Endothelial cell of umbilical vein (primary cell): ENCODE data around the gene AGAP2. TPM values are rescaled to one million over a fixed set of nuclear protein-coding genes. Genes with fewer than 3 reads are reported as not detected.

Source experiments
- BruUV-seq: library from RNA; stranded (reverse); fragments of 400-500 nt; replicated peaks from 2 replicates; lab custom pipeline; 2021; lab: Mats Ljungman, UMichigan
- CTCF ChIA-PET: fragments of 300-600, 350-600 bp; sonication (Branson Sonifier 250); formaldehyde crosslinking; loops from one replicate; lab custom pipeline; 2021; ENCODE audit warnings: antibody characterized with exemption, inconsistent platforms; lab: Charles Lee
- POLR2A ChIA-PET: fragments of 300-600, 350-600 bp; sonication (Branson Sonifier 250); formaldehyde crosslinking; loops from one replicate; lab custom pipeline; 2021; ENCODE audit warnings: antibody characterized with exemption, inconsistent platforms; lab: Charles Lee
- DNase-seq: peaks from one replicate; pipeline ENCODE4 v3.0.0-alpha.2; 2011; ENCODE audit warnings: low read depth, low spot score
- FAIRE-seq: peaks from 2 replicates; lab custom pipeline; 2011; peaks lifted over from hg19 to GRCh38; lab: Jason Lieb, UNC
- H2AFZ ChIP-seq: 2 replicates; pipeline ENCODE4 v1.6.0; 2012; ENCODE audit warnings: low read depth, low read length, control low read depth, inconsistent platforms
- H3K27ac ChIP-seq: 2 replicates; pipeline ENCODE4 v1.5.1; 2011; ENCODE audit warnings: low read depth, mild to moderate bottlenecking, control low read depth, low read length, moderate library complexity; ENCODE audit not compliant: insufficient read depth
- H3K27me3 ChIP-seq, 2 experiments: 2 replicates each; pipeline versions ENCODE4 v1.6.0 to v1.6.1; 2011; ENCODE audit warnings: low read length in 2 of 2, mixed read lengths in 1 of 2; ENCODE audit not compliant: control insufficient read depth in 2 of 2, insufficient read depth in 2 of 2
- H3K36me3 ChIP-seq, 2 experiments: 2 replicates in 1 of 2; 3 replicates in 1 of 2; pipeline ENCODE4 v1.5.1; 2011; ENCODE audit warnings: low read length in 2 of 2, mild to moderate bottlenecking in 1 of 2, moderate library complexity in 1 of 2; ENCODE audit not compliant: control insufficient read depth in 2 of 2, insufficient read depth in 2 of 2; ENCODE audit errors: extremely low read depth in 1 of 2
- H3K4me1 ChIP-seq: 3 replicates; pipeline ENCODE4 v1.5.1; 2011; ENCODE audit warnings: mild to moderate bottlenecking, low read length; ENCODE audit not compliant: control insufficient read depth, insufficient read depth; ENCODE audit errors: extremely low read depth
- H3K4me2 ChIP-seq: 2 replicates; pipeline ENCODE4 v1.6.1; 2011; ENCODE audit warnings: low read length, control low read depth, mixed read lengths; ENCODE audit not compliant: insufficient read depth
- H3K4me3 ChIP-seq, 3 experiments: fragments of 200-600 bp in 1 of 3; sonication (generic), shearing (Covaris generic) in 1 of 3; replicated peaks in 1 of 3; 2 replicates each; pipeline ENCODE4 v1.5.1; 2011 to 2016; ENCODE audit warnings: control low read depth in 3 of 3, low read length in 3 of 3, mild to moderate bottlenecking in 2 of 3, inconsistent platforms in 1 of 3, low read depth in 1 of 3, moderate library complexity in 1 of 3; ENCODE audit not compliant: insufficient read depth in 1 of 3
- H3K79me2 ChIP-seq: 2 replicates; pipeline ENCODE4 v1.6.0; 2012; ENCODE audit warnings: low read length, inconsistent platforms; ENCODE audit not compliant: control insufficient read depth, insufficient read depth
- H3K9ac ChIP-seq: replicated peaks from 2 replicates; pipeline ENCODE3; 2011; ENCODE audit warnings: low read length, control low read depth; ENCODE audit not compliant: insufficient read depth; ENCODE audit errors: extremely low read depth
- H3K9me1 ChIP-seq: replicated peaks from 3 replicates; pipeline ENCODE4 v1.6.0; 2011; ENCODE audit warnings: mild to moderate bottlenecking, low read length; ENCODE audit not compliant: control insufficient read depth, insufficient read depth; ENCODE audit errors: extremely low read depth
- H3K9me3 ChIP-seq: replicated peaks from 2 replicates; pipeline ENCODE4 v1.5.1; 2012; ENCODE audit warnings: low read length, inconsistent platforms; ENCODE audit not compliant: control insufficient read depth, insufficient read depth
- H4K20me1 ChIP-seq: replicated peaks from 2 replicates; pipeline ENCODE3; 2011; ENCODE audit warnings: mild to moderate bottlenecking, low read length; ENCODE audit not compliant: control insufficient read depth, insufficient read depth; ENCODE audit errors: extremely low read depth
- CTCF ChIP-seq, 2 donors: IDR thresholded peaks; 1 replicate in 1 of 2; 2 replicates in 1 of 2; pipeline ENCODE4 v1.5.1; 2011; ENCODE audit warnings: low read length in 2 of 2, mild to moderate bottlenecking in 2 of 2, moderate library complexity in 2 of 2, control low read depth in 1 of 2, inconsistent platforms in 1 of 2, low read depth in 1 of 2; ENCODE audit not compliant: insufficient read depth in 1 of 2; ENCODE audit errors: extremely low read depth in 1 of 2
- EZH2 ChIP-seq: IDR thresholded peaks from 2 replicates; pipeline ENCODE4 v1.6.1; 2012; ENCODE audit warnings: borderline replicate concordance, low read depth, mild to moderate bottlenecking, moderate library complexity, low read length, inconsistent platforms; ENCODE audit not compliant: severe bottlenecking
- FOS ChIP-seq: IDR thresholded peaks from 2 replicates; pipeline ENCODE4 v1.6.1; 2011; ENCODE audit warnings: mild to moderate bottlenecking, low read length, moderate library complexity, borderline replicate concordance; ENCODE audit not compliant: insufficient read depth
- GATA2 ChIP-seq: IDR thresholded peaks from 2 replicates; pipeline ENCODE4 v1.7.0; 2011; ENCODE audit warnings: low read depth, mild to moderate bottlenecking, moderate library complexity, mixed read lengths, low read length; ENCODE audit not compliant: insufficient read length, insufficient read depth
- MYC ChIP-seq: IDR thresholded peaks from one replicate; pipeline ENCODE4 v1.6.1; 2011; ENCODE audit warnings: mild to moderate bottlenecking, low read depth, low read length
- POLR2A ChIP-seq: IDR thresholded peaks from 2 replicates; pipeline ENCODE4 v1.6.1; 2012; ENCODE audit warnings: low read depth, mild to moderate bottlenecking, control low read depth, low read length
- POLR2AphosphoS5 ChIP-seq: IDR thresholded peaks from 2 replicates; pipeline ENCODE4 v1.6.1; 2012; ENCODE audit warnings: low read depth, mild to moderate bottlenecking, control low read depth, low read length, moderate library complexity; ENCODE audit not compliant: insufficient read depth
- dilution Hi-C: fragments of 300-500 bp; cut with MboI; formaldehyde crosslinking; loops from one replicate; pipeline ENCODE4 v1.15.0; 2019; ENCODE audit warnings: low sequenced_read_pairs; ENCODE audit not compliant: extremely low pct_ligation_motif_present
- intact Hi-C: fragments of 100-400 bp; cut with micrococcal nuclease; formaldehyde crosslinking; loops from one replicate; pipeline ENCODE4 v1.10.0; 2022
- polyA plus RNA-seq, 4 experiments: library from polyadenylated mRNA; depleted of rRNA in 3 of 4; stranded (reverse) in 3 of 4; unstranded in 1 of 4; fragments of >200 nt; gene quantifications; 2 replicates each; pipeline versions ENCODE4 v1.2.1 to v1.2.3, GENCODE V29; 2011 to 2012; ENCODE audit warnings: missing spikeins in 1 of 4
- total RNA-seq: library from RNA; stranded (reverse); gene quantifications from 2 replicates; pipeline ENCODE4 v1.2.3, GENCODE V29; 2021

Gene AGAP2
- total and polyA plus RNA-seq, 2 donors (not counting 3 experiments of a cell fraction or from before 2014, with no cell fraction given) = 0.04 to 0.24 TPM

- DNase-seq (no peak), FAIRE-seq (no peak)
- Histone ChIP-seq H3K36me3 (peaks cover 0 to 2% of the 10 kb centered on the region in 2 experiments), H3K9ac (no peak overlapping the region), H3K27me3 (peaks cover 33 to 35% of the 10 kb centered on the region in 2 experiments), H4K20me1 (no peaks in the 10 kb centered on the region), H3K4me2 (no peak overlapping the region), H3K9me3 (no peaks in the 10 kb centered on the region), H3K4me3 (no peak overlapping the region), H2AFZ (no peak overlapping the region), H3K9me1 (no peaks in the 10 kb centered on the region), H3K4me1 (peaks cover 26% of the 10 kb centered on the region), H3K79me2 (peaks cover 2% of the 10 kb centered on the region), H3K27ac (no peak overlapping the region)
- dilution Hi-C loops = no loop called here
- no TSS peak for BruUV-seq
- CTCF ChIA-PET = interaction anchor here (0.9 to 4.6 kb wide), 3 partner anchors 8 to 15 kb away, joined by 3 to 48 read pairs (median 4); partner anchors contain the start of genes MARCHF9 and TSFM
- no peak for TF ChIP-seq POLR2AphosphoS5
- TF ChIP-seq CTCF (IDR thresholded peaks at IDR 0.05; ENCODE audit: extremely low read depth in 1 of 2, insufficient read depth in 1 of 2, low read depth in 1 of 2, low read length in 2 of 2) = no peak
- no peak for TF ChIP-seq EZH2
- TF ChIP-seq POLR2A = no peak
- no peak for TF ChIP-seq FOS
- TF ChIP-seq MYC = no peak
- no peak for TF ChIP-seq GATA2
- intact Hi-C loops = no loop called here
- POLR2A ChIA-PET = no interaction called here
These were observed 29.3 kb upstream of the AGAP2 start for GRCh38 chr12:57767876-57768275.
